ENCODE results near the gene DCTN2.
"Not testable (repeated sequence)": the region's sequence is repeated elsewhere in the genome, so short reads cannot be mapped to it uniquely, and the experiment has no call there.

DCTN2 gene

GRCh38 chr12:57577981-57578758 lies 31.2 kb upstream of the DCTN2 start:
- DNase-seq (ENCODE audit: low read depth, low spot score): no peak
- no peak overlapping the region for H3K27ac ChIP-seq

- DNase-seq (ENCODE audit: low read depth, low spot score): no peak
- no peak overlapping the region for H3K27ac ChIP-seq
Measured at GRCh38 chr12:57576613-57577160, 29.7 kb upstream of the DCTN2 start.

- H3K27ac ChIP-seq: no peak overlapping the region
- DNase-seq (ENCODE audit: low read depth, low spot score): no peak
Measured at GRCh38 chr12:57575771-57576612, 29.0 kb upstream of the DCTN2 start.

- no peak for DNase-seq (ENCODE audit: low read depth, low spot score)
Measured at GRCh38 chr12:57574795-57575194, 27.8 kb upstream of the DCTN2 start.

GRCh38 chr12:57571926-57572762 lies 25.2 kb upstream of the DCTN2 start:
- no peak overlapping the region for H3K27ac ChIP-seq
- DNase-seq (ENCODE audit: low read depth, low spot score): no peak

More at GRCh38 chr12:57574795-57575194, 27.8 kb upstream of the DCTN2 start:
- H3K27ac ChIP-seq: no peak overlapping the region

- not testable (repeated sequence) for H3K27ac ChIP-seq; DNase-seq (ENCODE audit: low read depth, low spot score)
Measured at GRCh38 chr12:57570438-57570837, 23.4 kb upstream of the DCTN2 start.

GRCh38 chr12:57569858-57570257 lies 22.9 kb upstream of the DCTN2 start:
- H3K27ac ChIP-seq: no peak overlapping the region
- DNase-seq (ENCODE audit: low read depth, low spot score): no peak

GRCh38 chr12:57568838-57569237 lies 21.8 kb upstream of the DCTN2 start:
- no peak overlapping the region for H3K27ac ChIP-seq
- no peak for DNase-seq (ENCODE audit: low read depth, low spot score)

GRCh38 chr12:57564178-57564740 lies 17.3 kb upstream of the DCTN2 start:
- H3K27ac ChIP-seq: no peak overlapping the region
- DNase-seq (ENCODE audit: low read depth, low spot score): no peak

GRCh38 chr12:57563358-57563757 lies 16.4 kb upstream of the DCTN2 start:
- no peak for DNase-seq (ENCODE audit: low read depth, low spot score)
- no peak overlapping the region for H3K27ac ChIP-seq

- H3K27ac ChIP-seq; DNase-seq (ENCODE audit: low read depth, low spot score): not testable (repeated sequence)
Measured at GRCh38 chr12:57561117-57561516, 14.1 kb upstream of the DCTN2 start.

- no peak overlapping the region for H3K27ac ChIP-seq
- no peak for DNase-seq (ENCODE audit: low read depth, low spot score)
Measured at GRCh38 chr12:57560516-57560915, 13.5 kb upstream of the DCTN2 start.

GRCh38 chr12:57558864-57559263 lies 11.9 kb upstream of the DCTN2 start:
- DNase-seq (ENCODE audit: low read depth, low spot score): no peak

GRCh38 chr12:57554897-57555296 lies 7.9 kb upstream of the DCTN2 start:
- no peak for DNase-seq (ENCODE audit: low read depth, low spot score)
- H3K27ac ChIP-seq: no peak overlapping the region

More at GRCh38 chr12:57558864-57559263, 11.9 kb upstream of the DCTN2 start:
- H3K27ac ChIP-seq: no peak overlapping the region

- DNase-seq (ENCODE audit: low read depth, low spot score): no peak
- no peak overlapping the region for H3K27ac ChIP-seq
Measured at GRCh38 chr12:57554453-57554852, 7.5 kb upstream of the DCTN2 start.

- DNase-seq (ENCODE audit: low read depth, low spot score): no peak
- H3K27ac ChIP-seq: no peak overlapping the region
Measured at GRCh38 chr12:57553343-57554202, 6.6 kb upstream of the DCTN2 start.

- no peak for DNase-seq (ENCODE audit: low read depth, low spot score)
- H3K27ac ChIP-seq: no peak overlapping the region
Measured at GRCh38 chr12:57552835-57553313, 5.9 kb upstream of the DCTN2 start.

GRCh38 chr12:57552306-57552651 lies 5.3 kb upstream of the DCTN2 start:
- H3K27ac ChIP-seq: no peak overlapping the region
- DNase-seq (ENCODE audit: low read depth, low spot score): no peak
